ENCODE measurements around the gene DAZL.
A peak's percentile ranks its signal among the peaks of the same experiment; 100 is the strongest.

The DAZL gene

GRCh38 chr3:16604433-16604832 is 790 bp downstream of the DAZL start:
- no peak for TF ChIP-seq YY1 (IDR thresholded peaks at IDR 0.05; ENCODE audit: low read depth)
- no peak for TF ChIP-seq CEBPB (IDR thresholded peaks at IDR 0.05)
- TF ChIP-seq TAF1 (IDR thresholded peaks at IDR 0.05; ENCODE audit: low read depth) = no peak
- no peak for TF ChIP-seq FOXM1 (IDR thresholded peaks at IDR 0.05; ENCODE audit: borderline replicate concordance, low read depth)
- TF ChIP-seq ZBTB7A (IDR thresholded peaks at IDR 0.05; ENCODE audit: low read depth) = no peak
- no peak for TF ChIP-seq RAD21 (IDR thresholded peaks at IDR 0.05; ENCODE audit: low read depth)
- TF ChIP-seq EP300 (IDR thresholded peaks at IDR 0.05; ENCODE audit: borderline replicate concordance) = no peak
- no peak for TF ChIP-seq MAX (IDR thresholded peaks at IDR 0.05)
- TF ChIP-seq NFIC (IDR thresholded peaks at IDR 0.05) = no peak
- TF ChIP-seq REST (IDR thresholded peaks at IDR 0.05; ENCODE audit: low read depth) = no peak
- no peak for TF ChIP-seq EGR1 (IDR thresholded peaks at IDR 0.05)
- TF ChIP-seq TEAD4 (IDR thresholded peaks at IDR 0.05) = no peak
- TF ChIP-seq CREB1 (IDR thresholded peaks at IDR 0.05; ENCODE audit: low read depth) = no peak
- no peak for TF ChIP-seq USF1 (IDR thresholded peaks at IDR 0.05)

GRCh38 chr3:16601537-16602005 is 3.7 kb downstream of the DAZL start:
- TF ChIP-seq USF1 (IDR thresholded peaks at IDR 0.05) = no peak
- no peak for TF ChIP-seq TCF12 (IDR thresholded peaks at IDR 0.05; ENCODE audit: low read depth)
- TF ChIP-seq EP300 (IDR thresholded peaks at IDR 0.05; ENCODE audit: borderline replicate concordance) = no peak
- TF ChIP-seq REST (IDR thresholded peaks at IDR 0.05; ENCODE audit: low read depth) = no peak
- no peak for TF ChIP-seq TAF1 (IDR thresholded peaks at IDR 0.05; ENCODE audit: low read depth)
- no peak for TF ChIP-seq MAX (IDR thresholded peaks at IDR 0.05)
- TF ChIP-seq NFIC (IDR thresholded peaks at IDR 0.05) = no peak
- no peak for TF ChIP-seq TEAD4 (IDR thresholded peaks at IDR 0.05)
- TF ChIP-seq FOXM1 (IDR thresholded peaks at IDR 0.05; ENCODE audit: borderline replicate concordance, low read depth) = no peak
- no peak for TF ChIP-seq YY1 (IDR thresholded peaks at IDR 0.05; ENCODE audit: low read depth)
- no peak for TF ChIP-seq ZBTB7A (IDR thresholded peaks at IDR 0.05; ENCODE audit: low read depth)
- no peak for TF ChIP-seq EGR1 (IDR thresholded peaks at IDR 0.05)
- no peak for TF ChIP-seq RAD21 (IDR thresholded peaks at IDR 0.05; ENCODE audit: low read depth)
- no peak for TF ChIP-seq CEBPB (IDR thresholded peaks at IDR 0.05)
- no peak for TF ChIP-seq CREB1 (IDR thresholded peaks at IDR 0.05; ENCODE audit: low read depth)

GRCh38 chr3:16600780-16601536 is 4.3 kb downstream of the DAZL start:
- TF ChIP-seq RAD21 (IDR thresholded peaks at IDR 0.05; ENCODE audit: low read depth) = peak; percentile 91
- no peak for TF ChIP-seq FOXM1 (IDR thresholded peaks at IDR 0.05; ENCODE audit: borderline replicate concordance, low read depth)

- TF ChIP-seq CEBPB (IDR thresholded peaks at IDR 0.05) = no peak
- TF ChIP-seq REST (IDR thresholded peaks at IDR 0.05; ENCODE audit: low read depth) = no peak
- no peak for TF ChIP-seq TEAD4 (IDR thresholded peaks at IDR 0.05)
- TF ChIP-seq ZBTB7A (IDR thresholded peaks at IDR 0.05; ENCODE audit: low read depth) = no peak
- no peak for TF ChIP-seq EP300 (IDR thresholded peaks at IDR 0.05; ENCODE audit: borderline replicate concordance)
- TF ChIP-seq TCF12 (IDR thresholded peaks at IDR 0.05; ENCODE audit: low read depth) = no peak
- no peak for TF ChIP-seq CREB1 (IDR thresholded peaks at IDR 0.05; ENCODE audit: low read depth)
- TF ChIP-seq USF1 (IDR thresholded peaks at IDR 0.05) = no peak
- TF ChIP-seq YY1 (IDR thresholded peaks at IDR 0.05; ENCODE audit: low read depth) = no peak
- TF ChIP-seq TAF1 (IDR thresholded peaks at IDR 0.05; ENCODE audit: low read depth) = no peak
- TF ChIP-seq EGR1 (IDR thresholded peaks at IDR 0.05) = no peak
- no peak for TF ChIP-seq FOXM1 (IDR thresholded peaks at IDR 0.05; ENCODE audit: borderline replicate concordance, low read depth)
- TF ChIP-seq NFIC (IDR thresholded peaks at IDR 0.05) = no peak
- TF ChIP-seq MAX (IDR thresholded peaks at IDR 0.05) = no peak
- TF ChIP-seq RAD21 (IDR thresholded peaks at IDR 0.05; ENCODE audit: low read depth) = no peak
These were observed 5.5 kb downstream of the DAZL start for GRCh38 chr3:16599694-16600093.

All from Ishikawa (cell line).